ENCODE measurements around the gene HECTD1.

The HECTD1 gene

DNA sequence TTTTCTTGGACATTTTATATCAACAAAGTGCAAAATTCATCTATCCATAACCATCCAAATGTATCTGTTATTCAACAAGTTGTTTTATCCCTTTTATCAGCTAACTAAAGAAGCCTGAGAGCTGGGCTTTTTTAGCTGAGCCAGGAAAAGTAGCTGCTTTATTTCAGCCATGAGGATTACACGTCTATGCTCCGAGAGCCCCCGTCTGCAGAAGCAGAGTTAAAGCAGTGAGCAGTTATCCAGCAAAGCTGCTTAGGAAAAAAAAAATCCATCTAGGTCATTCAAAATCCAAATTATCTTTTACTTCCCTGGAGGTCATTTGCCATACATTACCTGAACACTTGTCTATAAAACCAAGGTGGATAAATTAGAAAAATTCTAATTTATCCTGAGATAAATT lies 15.7 kb upstream of the HECTD1 start:
- Histone ChIP-seq H3K27me3 (ENCODE audit: control insufficient read depth, insufficient read depth, low read length) (no peaks in the 10 kb centered on the region), H3K9me3 (replicated peaks; ENCODE audit: low read length) (no peaks in the 10 kb centered on the region), H3K4me1 (ENCODE audit: control insufficient read depth, insufficient read depth, low read length) (peaks cover 5% of the 10 kb centered on the region), H3K9ac (ENCODE audit: low read depth, low read length) (no peak overlapping the region), H3K4me2 (ENCODE audit: low read length) (no peak overlapping the region), H3K36me3 (ENCODE audit: insufficient read depth, low read length) (no peaks in the 10 kb centered on the region), H3K4me3 (ENCODE audit: low read length) (no peak overlapping the region)

DNA sequence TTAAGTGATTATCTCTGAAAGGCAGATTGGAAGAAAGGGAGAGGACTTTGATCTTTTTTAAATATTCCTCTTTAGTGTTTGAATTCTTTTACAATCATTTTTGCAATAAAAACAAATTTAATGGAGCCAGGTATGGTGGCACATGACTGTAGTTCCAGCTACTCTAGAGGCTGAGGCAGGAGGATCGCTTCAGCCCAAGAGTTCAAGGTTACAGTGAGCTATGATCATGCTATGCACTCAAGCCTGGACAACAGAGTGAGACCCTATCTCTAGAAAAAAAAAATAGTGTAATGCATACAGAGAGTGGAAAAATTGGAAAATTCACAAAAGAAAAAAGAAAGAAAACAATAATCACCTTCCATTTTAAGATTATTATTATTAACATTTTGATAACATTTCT lies 15.2 kb upstream of the HECTD1 start:
- Histone ChIP-seq H3K9ac (ENCODE audit: low read depth, low read length) (no peak overlapping the region), H3K36me3 (ENCODE audit: insufficient read depth, low read length) (no peaks in the 10 kb centered on the region), H3K4me3 (ENCODE audit: low read length) (no peak overlapping the region), H3K4me2 (ENCODE audit: low read length) (no peak overlapping the region), H3K4me1 (ENCODE audit: control insufficient read depth, insufficient read depth, low read length) (peaks cover 5% of the 10 kb centered on the region), H3K27me3 (ENCODE audit: control insufficient read depth, insufficient read depth, low read length) (no peaks in the 10 kb centered on the region), H3K9me3 (replicated peaks; ENCODE audit: low read length) (no peaks in the 10 kb centered on the region)

DNA sequence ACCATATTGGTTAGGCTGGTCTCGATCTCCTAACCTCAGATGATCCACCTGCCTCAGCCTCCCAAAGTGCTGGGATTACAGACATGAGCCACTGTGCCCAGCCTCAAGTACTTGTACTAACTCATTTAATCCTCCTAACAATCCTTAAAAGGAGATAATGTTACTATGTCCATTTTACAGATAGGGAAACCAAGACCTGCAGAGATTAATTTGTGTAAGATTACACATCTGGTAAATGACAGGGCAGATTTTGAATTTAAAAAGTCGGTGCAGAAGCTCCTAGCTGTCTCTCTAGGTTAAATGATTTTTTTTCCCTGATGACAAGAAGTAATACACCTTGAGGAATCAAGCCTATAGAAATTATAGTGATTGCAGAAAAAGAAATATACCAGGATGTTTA lies 13.7 kb upstream of the HECTD1 start:
- peaks cover 5% of the 10 kb centered on the region for H3K4me1 ChIP-seq (ENCODE audit: control insufficient read depth, insufficient read depth, low read length)
- H3K4me3 ChIP-seq (ENCODE audit: low read length), result no peak overlapping the region
- H3K36me3 ChIP-seq (ENCODE audit: insufficient read depth, low read length), result no peaks in the 10 kb centered on the region
- H3K4me2 ChIP-seq (ENCODE audit: low read length), result no peak overlapping the region
- H3K9ac ChIP-seq (ENCODE audit: low read depth, low read length), result no peak overlapping the region
- H3K27me3 ChIP-seq (ENCODE audit: control insufficient read depth, insufficient read depth, low read length), result no peaks in the 10 kb centered on the region
- no peaks in the 10 kb centered on the region for H3K9me3 ChIP-seq (replicated peaks; ENCODE audit: low read length)

DNA sequence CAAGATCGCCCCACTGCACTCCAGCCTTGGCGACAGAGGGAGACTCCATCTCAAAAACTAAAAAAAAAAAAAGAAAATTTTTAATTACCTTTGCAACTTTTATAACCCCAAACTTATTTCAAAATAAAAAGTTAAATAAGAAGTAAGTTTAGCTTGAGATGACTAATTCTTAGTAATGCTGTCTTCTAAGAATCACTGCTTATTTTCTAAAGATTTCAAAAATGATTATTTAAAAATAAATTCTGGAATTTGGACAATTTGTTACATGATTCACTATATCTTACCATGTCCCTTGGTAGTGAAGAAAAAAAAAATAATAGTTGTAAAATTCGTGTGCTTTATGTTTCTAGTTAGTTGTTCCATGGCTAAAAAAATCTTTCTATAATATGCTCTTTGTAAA lies 11.6 kb upstream of the HECTD1 start:
- Histone ChIP-seq H3K4me3 (ENCODE audit: low read length) (no peak overlapping the region), H3K4me2 (ENCODE audit: low read length) (peak overlapping the region; percentile 19), H3K9me3 (replicated peaks; ENCODE audit: low read length) (no peaks in the 10 kb centered on the region), H3K27me3 (ENCODE audit: control insufficient read depth, insufficient read depth, low read length) (no peaks in the 10 kb centered on the region), H3K4me1 (ENCODE audit: control insufficient read depth, insufficient read depth, low read length) (peaks cover 5% of the 10 kb centered on the region), H3K9ac (ENCODE audit: low read depth, low read length) (no peak overlapping the region), H3K36me3 (ENCODE audit: insufficient read depth, low read length) (no peaks in the 10 kb centered on the region)

DNA sequence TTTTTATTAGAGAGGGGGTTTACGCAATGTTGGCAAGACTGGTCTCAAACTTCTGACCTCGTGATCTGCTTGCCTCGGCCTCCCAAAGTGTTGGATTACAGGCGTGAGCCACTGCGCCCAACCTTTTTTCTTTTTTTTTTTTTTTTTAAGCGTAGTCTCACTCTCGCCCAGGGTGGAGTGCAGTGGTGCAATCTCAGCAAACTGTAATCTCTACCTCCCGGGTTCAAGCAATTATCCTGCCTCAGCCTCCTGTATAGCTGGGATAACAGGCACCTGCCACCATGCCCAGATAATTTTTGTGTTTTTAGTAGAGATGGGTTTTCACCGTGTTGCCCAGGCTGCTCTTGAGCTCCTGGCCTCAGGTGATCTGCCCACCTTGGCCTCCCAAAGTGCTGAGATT lies 8.8 kb upstream of the HECTD1 start:
- no peak overlapping the region for H3K4me2 ChIP-seq (ENCODE audit: low read length)
- no peaks in the 10 kb centered on the region for H3K9me3 ChIP-seq (replicated peaks; ENCODE audit: low read length)
- no peaks in the 10 kb centered on the region for H3K27me3 ChIP-seq (ENCODE audit: control insufficient read depth, insufficient read depth, low read length)
- no peak overlapping the region for H3K4me3 ChIP-seq (ENCODE audit: low read length)
- H3K9ac ChIP-seq (ENCODE audit: low read depth, low read length), result no peak overlapping the region
- peaks cover 5% of the 10 kb centered on the region for H3K4me1 ChIP-seq (ENCODE audit: control insufficient read depth, insufficient read depth, low read length)
- H3K36me3 ChIP-seq (ENCODE audit: insufficient read depth, low read length), result no peaks in the 10 kb centered on the region

DNA sequence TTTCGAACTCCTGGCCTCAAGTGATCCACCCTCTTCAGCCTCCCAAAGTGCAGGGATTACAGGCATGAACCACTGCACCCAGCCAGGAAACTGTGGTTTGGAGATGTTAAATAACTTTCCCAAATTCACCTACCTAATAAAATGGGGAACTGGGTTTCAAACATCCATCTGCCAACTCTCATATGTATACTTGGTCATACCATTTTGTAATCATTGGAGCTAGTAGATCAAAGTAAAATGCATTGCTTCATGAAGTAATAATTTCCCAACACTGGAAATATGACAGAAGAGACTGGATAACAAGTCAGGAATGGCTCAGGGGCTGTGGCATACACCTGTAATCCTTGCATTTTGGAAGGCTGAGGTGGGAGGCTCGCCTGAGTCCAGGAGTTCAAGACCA lies 5.3 kb upstream of the HECTD1 start:
- H3K27me3 ChIP-seq (ENCODE audit: control insufficient read depth, insufficient read depth, low read length), result no peaks in the 10 kb centered on the region
- H3K4me2 ChIP-seq (ENCODE audit: low read length), result no peak overlapping the region
- H3K4me3 ChIP-seq (ENCODE audit: low read length), result no peak overlapping the region
- no peaks in the 10 kb centered on the region for H3K36me3 ChIP-seq (ENCODE audit: insufficient read depth, low read length)
- H3K9ac ChIP-seq (ENCODE audit: low read depth, low read length), result no peak overlapping the region
- H3K4me1 ChIP-seq (ENCODE audit: control insufficient read depth, insufficient read depth, low read length), result peaks cover 10% of the 10 kb centered on the region
- H3K9me3 ChIP-seq (replicated peaks; ENCODE audit: low read length), result no peaks in the 10 kb centered on the region

DNA sequence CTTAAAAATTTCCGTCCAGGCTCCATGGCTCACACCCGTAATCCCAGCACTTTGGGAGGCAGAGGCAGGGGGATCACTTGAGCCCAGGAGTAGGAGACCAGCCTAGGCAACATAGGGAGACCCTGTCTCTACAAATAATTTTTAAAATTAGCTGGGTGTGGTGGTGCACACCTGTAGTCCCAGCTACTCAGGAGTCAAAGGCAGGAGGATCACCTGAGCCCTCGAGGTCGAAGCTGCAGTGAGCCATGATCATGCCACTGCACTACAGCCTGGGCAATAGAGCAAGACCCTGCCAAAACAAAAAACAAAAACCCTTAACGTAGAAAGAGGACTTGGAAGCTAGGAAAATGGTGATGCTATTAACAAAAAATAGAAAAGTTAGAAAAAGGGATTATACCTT lies 2.0 kb upstream of the HECTD1 start:
- no peaks in the 10 kb centered on the region for H3K27me3 ChIP-seq (ENCODE audit: control insufficient read depth, insufficient read depth, low read length)
- peaks cover 10% of the 10 kb centered on the region for H3K4me1 ChIP-seq (ENCODE audit: control insufficient read depth, insufficient read depth, low read length)
- H3K36me3 ChIP-seq (ENCODE audit: insufficient read depth, low read length), result no peaks in the 10 kb centered on the region
- no peak overlapping the region for H3K4me3 ChIP-seq (ENCODE audit: low read length)
- H3K9me3 ChIP-seq (replicated peaks; ENCODE audit: low read length), result no peaks in the 10 kb centered on the region
- no peak overlapping the region for H3K4me2 ChIP-seq (ENCODE audit: low read length)
- H3K9ac ChIP-seq (ENCODE audit: low read depth, low read length), result no peak overlapping the region

DNA sequence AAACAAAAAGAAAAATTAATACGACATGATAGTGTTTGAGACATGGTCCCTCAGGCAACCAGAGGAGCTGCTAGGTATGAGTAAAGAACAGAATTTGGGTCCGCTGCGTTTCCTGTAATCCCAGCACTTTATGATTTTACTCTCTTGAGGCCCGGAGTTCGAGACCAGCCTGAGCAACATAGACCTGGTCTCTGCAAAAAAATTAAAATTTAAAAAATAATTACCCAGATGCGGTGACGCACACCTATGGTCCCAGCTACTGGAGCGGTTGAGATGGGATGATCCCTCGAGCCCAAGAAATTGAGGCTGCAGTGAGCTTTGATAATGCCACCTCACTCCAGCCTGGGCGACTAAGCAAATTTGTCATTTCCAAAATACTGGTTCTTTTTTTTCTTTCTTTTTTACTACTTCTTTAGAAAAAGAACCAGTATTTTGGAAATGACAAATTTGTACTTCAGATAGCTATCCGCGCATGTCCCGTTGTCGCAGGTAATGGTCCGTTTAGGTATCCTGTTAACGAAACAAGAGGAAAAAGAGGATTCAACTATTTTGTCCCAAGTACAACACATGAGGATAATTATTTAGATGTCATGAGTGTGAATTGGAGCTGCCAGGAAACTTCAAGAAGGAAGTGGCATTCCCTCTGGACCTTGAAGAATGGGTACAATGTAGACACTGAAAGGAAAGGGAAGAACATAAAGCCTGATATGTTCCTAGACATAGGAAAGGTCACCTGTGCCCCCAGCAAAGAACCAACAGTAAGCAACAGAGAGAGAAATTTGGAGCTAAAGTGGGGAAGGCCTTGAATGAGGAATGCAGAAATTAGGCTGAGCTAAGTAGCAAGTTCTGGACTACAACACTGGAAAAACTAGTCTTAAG lies 1.2 kb upstream of the HECTD1 start:
- Histone ChIP-seq H3K27me3 (ENCODE audit: control insufficient read depth, insufficient read depth, low read length) (no peaks in the 10 kb centered on the region), H3K9ac (ENCODE audit: low read depth, low read length) (peak overlapping the region; percentile 99), H3K4me3 (ENCODE audit: low read length) (peak overlapping the region; percentile 91), H3K9me3 (replicated peaks; ENCODE audit: low read length) (no peaks in the 10 kb centered on the region), H3K36me3 (ENCODE audit: insufficient read depth, low read length) (no peaks in the 10 kb centered on the region), H3K4me2 (ENCODE audit: low read length) (peak overlapping the region; percentile 95), H3K4me1 (ENCODE audit: control insufficient read depth, insufficient read depth, low read length) (peaks cover 13% of the 10 kb centered on the region)

DNA sequence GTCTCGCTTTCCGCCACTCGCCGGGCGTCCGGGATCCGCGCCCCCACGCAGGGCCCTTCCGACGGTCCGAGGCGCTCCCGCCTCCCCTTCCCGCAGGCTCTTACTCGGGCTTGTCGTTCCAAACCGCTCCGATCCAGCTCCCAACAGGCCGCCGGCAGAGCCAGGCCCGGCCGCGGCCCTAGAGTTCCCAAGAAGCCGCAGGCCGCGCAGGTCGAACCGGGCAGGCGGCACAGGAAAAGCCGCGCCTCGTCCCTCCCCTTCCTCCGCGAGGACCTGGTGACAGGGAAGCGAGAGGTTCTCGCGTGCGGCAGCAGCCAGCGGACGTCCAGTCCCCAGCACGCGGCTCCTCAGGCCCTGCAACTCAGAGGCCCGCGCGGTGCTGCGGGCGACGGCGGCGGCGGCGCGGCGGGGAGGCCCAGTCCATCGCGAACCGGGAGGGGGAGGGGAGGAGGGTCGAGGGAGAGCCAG lies 272 bp downstream of the HECTD1 start:
- Histone ChIP-seq H3K27me3 (ENCODE audit: control insufficient read depth, insufficient read depth, low read length) (no peaks in the 10 kb centered on the region), H3K4me1 (ENCODE audit: control insufficient read depth, insufficient read depth, low read length) (peaks cover 13% of the 10 kb centered on the region), H3K36me3 (ENCODE audit: insufficient read depth, low read length) (peaks cover 9% of the 10 kb centered on the region), H3K9me3 (replicated peaks; ENCODE audit: low read length) (no peaks in the 10 kb centered on the region), H3K4me2 (ENCODE audit: low read length) (peak overlapping the region; percentile 95), H3K4me3 (ENCODE audit: low read length) (peak overlapping the region; percentile 91), H3K9ac (ENCODE audit: low read depth, low read length) (peak overlapping the region; percentile 99)

DNA sequence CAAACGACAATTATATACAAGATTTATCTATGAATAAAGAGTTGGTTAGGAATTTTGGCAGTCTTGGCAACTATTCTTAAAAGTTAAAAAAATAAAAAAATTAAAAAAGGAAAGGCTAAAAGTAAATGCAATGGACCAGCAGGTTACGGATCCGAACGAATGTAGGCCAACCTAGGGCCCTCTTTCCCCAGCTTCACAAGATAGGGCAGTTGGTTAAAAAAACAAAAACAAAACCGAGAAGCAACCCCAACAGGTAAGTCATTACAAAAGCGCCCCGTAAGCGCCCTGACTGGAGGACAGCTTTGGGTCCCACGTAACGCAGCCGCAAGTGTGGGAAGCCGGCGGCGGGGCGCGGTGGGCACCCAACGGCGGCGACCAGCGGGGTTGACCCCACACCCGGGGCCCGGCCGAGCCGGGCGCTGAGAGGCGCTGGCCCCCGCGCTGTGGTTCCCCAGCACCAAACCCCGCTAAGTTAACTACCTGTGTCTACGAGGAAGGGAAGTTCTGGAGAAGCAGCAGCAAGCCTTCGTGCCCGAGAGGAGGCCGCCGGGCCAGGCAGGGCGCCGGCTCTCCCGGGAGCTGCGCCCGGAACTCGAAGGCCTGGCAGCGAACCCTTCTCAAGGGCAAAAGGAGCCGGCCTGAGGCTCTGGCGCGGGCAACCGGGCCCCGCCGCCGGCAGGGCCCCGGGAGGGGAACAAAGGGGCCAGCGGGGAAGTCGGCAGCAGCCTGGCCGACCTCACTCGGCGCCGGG lies 882 bp downstream of the HECTD1 start:
- peaks cover 13% of the 10 kb centered on the region for H3K4me1 ChIP-seq (ENCODE audit: control insufficient read depth, insufficient read depth, low read length)
- no peaks in the 10 kb centered on the region for H3K27me3 ChIP-seq (ENCODE audit: control insufficient read depth, insufficient read depth, low read length)
- peak overlapping the region; percentile 99 for H3K9ac ChIP-seq (ENCODE audit: low read depth, low read length)
- H3K4me3 ChIP-seq (ENCODE audit: low read length), result peak overlapping the region; percentile 91
- peaks cover 11% of the 10 kb centered on the region for H3K36me3 ChIP-seq (ENCODE audit: insufficient read depth, low read length)
- H3K9me3 ChIP-seq (replicated peaks; ENCODE audit: low read length), result no peaks in the 10 kb centered on the region
- peak overlapping the region; percentile 95 for H3K4me2 ChIP-seq (ENCODE audit: low read length)

DNA sequence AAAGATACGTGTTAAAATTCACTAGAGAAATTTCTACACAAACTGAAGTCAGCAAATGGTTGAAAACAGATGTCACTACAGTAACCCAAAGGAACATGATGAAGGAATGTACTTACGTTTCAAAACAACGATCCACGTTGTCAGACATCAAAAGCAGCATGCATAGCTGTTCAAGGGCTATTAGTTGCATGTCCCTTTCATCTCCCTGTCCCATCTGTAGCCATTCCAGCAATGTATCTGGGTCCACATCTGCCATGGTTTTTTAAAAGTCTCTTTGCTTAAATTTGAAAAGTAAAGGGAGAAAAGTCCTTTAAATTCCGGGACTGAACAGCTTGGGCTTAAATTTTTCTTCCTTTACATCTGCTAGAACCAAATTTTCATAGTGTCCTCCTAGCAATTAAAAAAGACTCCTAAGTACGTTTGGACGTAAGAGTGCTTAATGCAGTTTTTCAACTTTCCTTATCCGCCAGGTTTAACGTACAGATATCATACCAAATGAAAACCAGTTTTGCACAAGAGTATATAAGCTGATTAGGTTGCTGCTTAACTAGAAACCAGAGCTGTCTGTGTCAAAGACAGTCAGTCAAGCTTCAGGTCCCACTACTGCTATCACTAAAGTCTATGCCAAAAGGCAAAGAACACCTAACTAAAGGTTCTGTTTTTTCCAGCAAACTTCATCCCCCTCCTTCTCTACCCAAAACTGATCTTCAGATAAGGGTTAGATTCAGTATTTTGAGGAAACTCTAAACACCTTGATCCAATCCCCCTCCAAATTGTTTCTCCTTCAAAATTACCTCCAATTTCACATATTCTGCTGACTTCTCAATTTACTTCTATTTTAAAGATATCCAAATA lies 1.7 kb downstream of the HECTD1 start:
- Histone ChIP-seq H3K4me3 (ENCODE audit: low read length) (peak overlapping the region; percentile 91), H3K9me3 (replicated peaks; ENCODE audit: low read length) (no peaks in the 10 kb centered on the region), H3K4me2 (ENCODE audit: low read length) (peak overlapping the region; percentile 95), H3K9ac (ENCODE audit: low read depth, low read length) (peak overlapping the region; percentile 99), H3K4me1 (ENCODE audit: control insufficient read depth, insufficient read depth, low read length) (peaks cover 13% of the 10 kb centered on the region), H3K27me3 (ENCODE audit: control insufficient read depth, insufficient read depth, low read length) (no peaks in the 10 kb centered on the region), H3K36me3 (ENCODE audit: insufficient read depth, low read length) (peaks cover 16% of the 10 kb centered on the region)

All from skeletal muscle satellite cell (primary cell).